ENCODE measurements around the gene SNAPC2.

GRCh38 chr19:7965921-7966665, 46.0 kb downstream of the SNAPC2 start:
- TF ChIP-seq, protein P1, sequence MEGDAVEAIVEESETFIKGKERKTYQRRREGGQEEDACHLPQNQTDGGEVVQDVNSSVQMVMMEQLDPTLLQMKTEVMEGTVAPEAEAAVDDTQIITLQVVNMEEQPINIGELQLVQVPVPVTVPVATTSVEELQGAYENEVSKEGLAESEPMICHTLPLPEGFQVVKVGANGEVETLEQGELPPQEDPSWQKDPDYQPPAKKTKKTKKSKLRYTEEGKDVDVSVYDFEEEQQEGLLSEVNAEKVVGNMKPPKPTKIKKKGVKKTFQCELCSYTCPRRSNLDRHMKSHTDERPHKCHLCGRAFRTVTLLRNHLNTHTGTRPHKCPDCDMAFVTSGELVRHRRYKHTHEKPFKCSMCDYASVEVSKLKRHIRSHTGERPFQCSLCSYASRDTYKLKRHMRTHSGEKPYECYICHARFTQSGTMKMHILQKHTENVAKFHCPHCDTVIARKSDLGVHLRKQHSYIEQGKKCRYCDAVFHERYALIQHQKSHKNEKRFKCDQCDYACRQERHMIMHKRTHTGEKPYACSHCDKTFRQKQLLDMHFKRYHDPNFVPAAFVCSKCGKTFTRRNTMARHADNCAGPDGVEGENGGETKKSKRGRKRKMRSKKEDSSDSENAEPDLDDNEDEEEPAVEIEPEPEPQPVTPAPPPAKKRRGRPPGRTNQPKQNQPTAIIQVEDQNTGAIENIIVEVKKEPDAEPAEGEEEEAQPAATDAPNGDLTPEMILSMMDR (IDR thresholded peaks at IDR 0.05; ENCODE audit: low read depth, low read length), result no peak
- TF ChIP-seq MAX (IDR thresholded peaks at IDR 0.05; ENCODE audit: low read depth, low read length) (no peak), POLR2A (IDR thresholded peaks at IDR 0.05; ENCODE audit: extremely low read depth, insufficient read length) (no peak), MYC (IDR thresholded peaks at IDR 0.05; ENCODE audit: low read depth, low read length) (no peak)

Data from NB4 (cell line).